CD14-positive monocyte (primary cell): ENCODE data around the gene LDLRAD4. TPM values are rescaled to one million over a fixed set of nuclear protein-coding genes. Genes with fewer than 3 reads are reported as not detected.

Source experiments
- DNase-seq, 3 donors: peaks; one replicate each; pipeline ENCODE4 v3.0.0-alpha.2; 2011 to 2022
- H2AFZ ChIP-seq: 2 replicates; pipeline ENCODE4 v1.6.0; 2012; ENCODE audit warnings: mild to moderate bottlenecking, low read depth, low read length, inconsistent platforms; ENCODE audit not compliant: insufficient read depth, poor library complexity, severe bottlenecking
- H3K27ac ChIP-seq, 2 donors: 1 replicate in 1 of 2; 2 replicates in 1 of 2; pipeline ENCODE4 v1.5.1; 2012 to 2013; ENCODE audit warnings: low read length in 2 of 2, control low read depth in 1 of 2, inconsistent platforms in 1 of 2, low read depth in 1 of 2, mild to moderate bottlenecking in 1 of 2
- H3K27me3 ChIP-seq, 2 donors: one replicate each; pipeline versions ENCODE4 v1.6.0 to v1.6.1; 2011 to 2013; ENCODE audit warnings: low read length in 2 of 2; ENCODE audit not compliant: control insufficient read depth in 2 of 2, insufficient read depth in 2 of 2
- H3K36me3 ChIP-seq, 2 donors: replicated peaks in 1 of 2; 1 replicate in 1 of 2; 2 replicates in 1 of 2; pipeline versions ENCODE4 v1.5.1 to v1.6.1; 2012 to 2013; ENCODE audit warnings: low read length in 2 of 2, control low read depth in 1 of 2, inconsistent platforms in 1 of 2, mild to moderate bottlenecking in 1 of 2; ENCODE audit not compliant: insufficient read depth in 2 of 2, control insufficient read depth in 1 of 2
- H3K4me1 ChIP-seq, 2 donors: 1 replicate in 1 of 2; 2 replicates in 1 of 2; pipeline versions ENCODE4 v1.5.1 to v1.6.1; 2012 to 2013; ENCODE audit warnings: low read length in 2 of 2, control low read depth in 1 of 2, inconsistent platforms in 1 of 2, mild to moderate bottlenecking in 1 of 2, moderate library complexity in 1 of 2; ENCODE audit not compliant: insufficient read depth in 2 of 2, control insufficient read depth in 1 of 2
- H3K4me2 ChIP-seq: replicated peaks from 2 replicates; pipeline ENCODE3; 2012; ENCODE audit warnings: low read length, moderate library complexity, mild to moderate bottlenecking; ENCODE audit not compliant: poor library complexity, severe bottlenecking; ENCODE audit errors: extremely low read depth
- H3K4me3 ChIP-seq, 3 experiments: fragments of 200-600 bp in 1 of 3; sonication (generic) in 1 of 3; replicated peaks in 1 of 3; 1 replicate in 2 of 3; 2 replicates in 1 of 3; pipeline ENCODE4 v1.5.1; 2011 to 2013; ENCODE audit warnings: low read length in 3 of 3, mild to moderate bottlenecking in 3 of 3, control low read depth in 2 of 3, low read depth in 2 of 3, inconsistent platforms in 1 of 3, moderate library complexity in 1 of 3
- H3K79me2 ChIP-seq: 2 replicates; pipeline ENCODE4 v1.6.0; 2012; ENCODE audit warnings: mild to moderate bottlenecking, control low read depth, inconsistent platforms, low read length, moderate library complexity; ENCODE audit not compliant: insufficient read depth
- H3K9ac ChIP-seq: 2 replicates; pipeline ENCODE4 v1.6.0; 2017; ENCODE audit warnings: low read length, mild to moderate bottlenecking; ENCODE audit not compliant: insufficient read depth, poor library complexity, severe bottlenecking
- H3K9me3 ChIP-seq, 2 donors: replicated peaks in 1 of 2; 1 replicate in 1 of 2; 2 replicates in 1 of 2; pipeline versions ENCODE4 v1.5.1 to v1.6.1; 2012 to 2013; ENCODE audit warnings: low read length in 2 of 2, control low read depth in 1 of 2; ENCODE audit not compliant: control insufficient read depth in 1 of 2, insufficient read depth in 1 of 2
- H4K20me1 ChIP-seq: 2 replicates; pipeline ENCODE4 v1.6.0; 2012; ENCODE audit warnings: mild to moderate bottlenecking, low read length, control low read depth, moderate library complexity; ENCODE audit not compliant: insufficient read depth
- H3K27ac Mint-ChIP-seq, 7 donors: one replicate each; pipeline ENCODE4 v1.8.0; 2020; ENCODE audit warnings: mild to moderate bottlenecking in 7 of 7, mixed read lengths in 7 of 7, moderate library complexity in 6 of 7, inconsistent platforms in 2 of 7
- H3K27me3 Mint-ChIP-seq, 3 donors: one replicate each; pipeline ENCODE4 v1.8.0; 2021 to 2022; ENCODE audit warnings: low read depth in 3 of 3, mild to moderate bottlenecking in 3 of 3, mixed read lengths in 3 of 3, moderate library complexity in 3 of 3, inconsistent platforms in 1 of 3
- H3K36me3 Mint-ChIP-seq, 2 donors: one replicate each; pipeline ENCODE4 v1.8.0; 2020; ENCODE audit warnings: mixed read lengths in 2 of 2, inconsistent platforms in 1 of 2, mild to moderate bottlenecking in 1 of 2
- H3K4me1 Mint-ChIP-seq: one replicate; pipeline ENCODE4 v1.8.0; 2020; ENCODE audit warnings: mild to moderate bottlenecking, mixed read lengths
- H3K4me3 Mint-ChIP-seq, 2 donors: one replicate each; pipeline ENCODE4 v1.8.0; 2020; ENCODE audit warnings: mild to moderate bottlenecking in 2 of 2, mixed read lengths in 2 of 2, moderate library complexity in 1 of 2
- H3K9me3 Mint-ChIP-seq, 7 donors: one replicate each; pipeline ENCODE4 v1.8.0; 2020 to 2022; ENCODE audit warnings: mixed read lengths in 7 of 7, mild to moderate bottlenecking in 6 of 7, moderate library complexity in 6 of 7, inconsistent platforms in 2 of 7
- CTCF ChIP-seq: fragments of 200-600 bp; IDR thresholded peaks from one replicate; pipeline ENCODE4 v1.8.0; 2022; ENCODE audit warnings: antibody characterized with exemption, mild to moderate bottlenecking
- WGBS: methylation state at CpG from one replicate; pipeline ENCODE4 v1.1.5; 2013; ENCODE audit warnings: missing lambda C conversion rate; ENCODE audit not compliant: insufficient coverage; 5-methylcytosine and 5-hydroxymethylcytosine counted together
- intact Hi-C, 2 donors: fragments of 100-400 bp; cut with micrococcal nuclease; formaldehyde crosslinking; loops; one replicate each; pipeline versions ENCODE4 v1.15.0 to v1.15.1; 2023
- polyA plus RNA-seq, 3 donors: library from polyadenylated mRNA; depleted of rRNA in 1 of 3; unstranded in 2 of 3; stranded (reverse) in 1 of 3; fragments of 300-500 nt in 2 of 3; fragments of >200 nt in 1 of 3; fragmentation: Illumina TruSeq in 2 of 3; gene quantifications; 1 replicate in 2 of 3; 2 replicates in 1 of 3; pipeline ENCODE4 v1.2.3, GENCODE V29; 2012 to 2021

Gene LDLRAD4
- polyA plus RNA-seq, 3 donors = 13.5 to 15.4 (median 13.8) TPM

GRCh38 chr18:13438507-13439056 is 220.0 kb downstream of the LDLRAD4 start:
- Mint-ChIP-seq H3K27me3 (peaks cover 0 to 6% (median 3%) of the 10 kb centered on the region in 3 donors), H3K4me3 (no peak overlapping the region), H3K9me3 (peaks cover 0 to 2% (median 0%) of the 10 kb centered on the region in 7 donors), H3K4me1 (peaks cover 10% of the 10 kb centered on the region), H3K36me3 (no peaks in the 10 kb centered on the region), H3K27ac (no peak overlapping the region)
- DNase-seq = no peak
- 80% methylated on average over 1 of the region's 4 CpGs for WGBS
- Histone ChIP-seq H3K36me3 (no peaks in the 10 kb centered on the region), H3K79me2 (no peaks in the 10 kb centered on the region), H3K4me1 (peaks cover 7 to 12% of the 10 kb centered on the region in 2 donors), H3K27me3 (no peaks in the 10 kb centered on the region), H3K27ac (no peak overlapping the region), H2AFZ (no peak overlapping the region), H3K9ac (no peak overlapping the region), H3K9me3 (no peaks in the 10 kb centered on the region), H4K20me1 (peaks cover 8% of the 10 kb centered on the region), H3K4me2 (no peak overlapping the region), H3K4me3 (no peak overlapping the region)
- intact Hi-C loops = no loop called here
- TF ChIP-seq CTCF = no peak

DNA sequence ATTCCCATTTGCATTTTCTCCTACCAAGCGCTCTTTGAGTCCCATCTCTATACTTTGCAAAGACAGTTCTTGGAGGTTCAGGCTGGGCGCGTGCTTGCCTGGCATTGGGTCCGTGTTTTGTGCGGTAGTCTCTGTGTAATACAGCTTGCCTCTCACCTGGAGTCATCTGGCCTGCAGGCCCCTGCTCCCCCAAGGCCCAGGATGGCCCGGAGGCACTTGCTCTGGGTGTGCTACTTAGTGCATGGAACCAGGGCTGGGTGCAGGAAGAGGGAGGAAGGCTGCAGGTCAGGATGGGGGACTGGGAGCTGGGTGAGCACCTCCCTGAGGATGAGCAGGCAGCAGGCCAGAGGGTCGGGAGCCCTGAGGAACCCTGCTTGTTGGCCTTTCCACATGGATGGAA is 220.9 kb downstream of the LDLRAD4 start:
- no peak overlapping the region for H3K4me3 Mint-ChIP-seq
- no peak for DNase-seq
- H3K4me1 ChIP-seq = peaks cover 7 to 12% of the 10 kb centered on the region in 2 donors
- H3K36me3 ChIP-seq = no peaks in the 10 kb centered on the region
- peak overlapping the region in 1 of 7 donors; percentile 27 for H3K27ac Mint-ChIP-seq
- no peaks in the 10 kb centered on the region for H3K27me3 ChIP-seq
- intact Hi-C loops = no loop called here
- H3K27me3 Mint-ChIP-seq = peaks cover 0 to 5% (median 3%) of the 10 kb centered on the region in 3 donors
- H2AFZ ChIP-seq = no peak overlapping the region
- peaks cover 8% of the 10 kb centered on the region for H4K20me1 ChIP-seq
- H3K27ac ChIP-seq = no peak overlapping the region
- peaks cover 0 to 2% (median 0%) of the 10 kb centered on the region in 7 donors for H3K9me3 Mint-ChIP-seq
- no peaks in the 10 kb centered on the region for H3K36me3 Mint-ChIP-seq
- peaks cover 10% of the 10 kb centered on the region for H3K4me1 Mint-ChIP-seq
- H3K4me3 ChIP-seq = no peak overlapping the region
- 96% methylated on average over 5 of the region's 7 CpGs for WGBS
- H3K9me3 ChIP-seq = no peaks in the 10 kb centered on the region
- no peak overlapping the region for H3K4me2 ChIP-seq
- TF ChIP-seq CTCF = no peak
- no peaks in the 10 kb centered on the region for H3K79me2 ChIP-seq
- no peak overlapping the region for H3K9ac ChIP-seq
